Stomach smooth muscle (tissue), 2 donors: ENCODE results near the gene L3MBTL4.

Source experiments
- H3K27ac ChIP-seq: one replicate; pipeline ENCODE4 v1.7.0; 2013; ENCODE audit warnings: mild to moderate bottlenecking, low read length, inconsistent platforms
- H3K27me3 ChIP-seq, 2 donors: one replicate each; pipeline ENCODE4 v1.7.0; 2013; ENCODE audit warnings: low read length in 2 of 2; ENCODE audit not compliant: insufficient read depth in 2 of 2, control insufficient read depth in 1 of 2
- H3K36me3 ChIP-seq, 2 donors: one replicate each; pipeline ENCODE4 v1.7.0; 2013; ENCODE audit warnings: low read length in 2 of 2; ENCODE audit not compliant: control insufficient read depth in 2 of 2, insufficient read depth in 2 of 2
- H3K4me1 ChIP-seq: one replicate; pipeline ENCODE4 v1.7.0; 2013; ENCODE audit warnings: low read length; ENCODE audit not compliant: control insufficient read depth, insufficient read depth
- H3K4me3 ChIP-seq, 2 donors: one replicate each; pipeline ENCODE4 v1.7.0; 2013; ENCODE audit warnings: low read length in 2 of 2
- H3K9ac ChIP-seq, 2 donors: one replicate each; pipeline ENCODE4 v1.7.0; 2013; ENCODE audit warnings: low read length in 2 of 2, mild to moderate bottlenecking in 1 of 2
- H3K9me3 ChIP-seq, 2 donors: one replicate each; pipeline ENCODE4 v1.7.0; 2013; ENCODE audit warnings: low read length in 2 of 2; ENCODE audit not compliant: control insufficient read depth in 2 of 2
- donor health status: healthy.
- donor health status: Pancreatic carcinoma.

L3MBTL4 gene

DNA sequence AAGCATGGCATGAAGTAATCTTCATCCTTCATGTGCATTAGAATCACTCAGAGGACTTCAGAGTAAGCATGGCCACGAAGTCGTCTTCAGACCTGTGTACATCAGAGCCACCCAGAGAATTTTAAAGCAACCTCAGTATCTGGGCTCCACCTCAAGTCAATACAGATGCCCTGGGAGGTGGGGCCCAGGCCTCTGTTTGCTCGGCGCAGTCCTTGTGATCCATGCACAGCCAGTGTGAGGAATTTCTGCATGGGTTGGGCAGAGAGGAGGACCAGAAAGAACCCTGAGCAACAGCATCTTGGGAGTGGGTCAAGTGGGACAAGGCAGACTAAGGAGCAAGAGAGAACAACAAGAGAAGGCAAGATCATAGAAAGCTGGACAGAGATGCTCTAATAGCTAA lies 299.0 kb downstream of the L3MBTL4 start:
- Histone ChIP-seq H3K36me3 (no peaks in the 10 kb centered on the region), H3K27me3 (no peaks in the 10 kb centered on the region), H3K4me3 (no peak overlapping the region), H3K9ac (no peak overlapping the region), H3K4me1 (no peaks in the 10 kb centered on the region), H3K27ac (no peak overlapping the region), H3K9me3 (no peaks in the 10 kb centered on the region)

DNA sequence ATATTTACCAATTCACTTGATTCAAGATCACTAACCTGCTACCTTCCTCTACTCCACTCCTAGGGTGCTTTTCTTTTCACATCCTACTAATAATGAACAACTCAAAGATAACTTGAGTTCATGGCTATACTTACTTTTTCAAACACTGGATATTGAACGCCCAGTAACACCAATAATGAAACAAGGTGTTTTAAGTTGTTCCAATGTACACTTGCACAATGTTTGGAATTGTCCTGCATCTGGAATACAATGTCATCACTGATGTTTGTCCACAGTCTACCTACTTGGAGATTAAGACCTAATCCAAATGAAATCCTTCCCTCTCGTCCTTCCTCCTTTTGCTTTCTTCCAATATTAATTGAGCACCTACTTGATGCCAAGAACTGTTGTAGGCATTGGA lies 301.1 kb downstream of the L3MBTL4 start:
- no peaks in the 10 kb centered on the region for H3K36me3 ChIP-seq
- H3K9me3 ChIP-seq: no peaks in the 10 kb centered on the region
- no peak overlapping the region for H3K27ac ChIP-seq
- H3K9ac ChIP-seq: no peak overlapping the region
- H3K27me3 ChIP-seq: no peaks in the 10 kb centered on the region
- no peak overlapping the region for H3K4me3 ChIP-seq
- H3K4me1 ChIP-seq: no peaks in the 10 kb centered on the region

DNA sequence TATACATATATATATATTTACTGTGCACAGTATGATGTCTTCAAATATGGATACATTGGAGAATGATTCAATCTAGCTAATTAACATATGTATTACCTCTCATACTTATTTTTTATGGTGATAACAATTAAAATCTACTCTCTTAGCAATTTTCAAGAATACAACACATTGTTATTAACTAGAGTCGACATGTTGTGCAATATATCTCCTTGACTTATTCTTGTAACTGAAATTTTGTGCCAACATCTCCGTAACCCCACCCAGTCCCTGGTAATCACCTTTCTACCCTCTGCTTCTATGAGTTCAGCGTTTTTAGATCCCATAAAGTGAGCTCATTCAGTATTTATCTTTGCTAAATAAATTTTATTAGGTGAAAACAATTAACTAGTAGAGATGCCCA lies 303.0 kb downstream of the L3MBTL4 start:
- H3K4me1 ChIP-seq: peaks cover 1% of the 10 kb centered on the region
- no peak overlapping the region for H3K4me3 ChIP-seq
- no peak overlapping the region for H3K9ac ChIP-seq
- H3K27me3 ChIP-seq: no peaks in the 10 kb centered on the region
- no peaks in the 10 kb centered on the region for H3K36me3 ChIP-seq
- H3K9me3 ChIP-seq: no peaks in the 10 kb centered on the region
- no peak overlapping the region for H3K27ac ChIP-seq

GRCh38 chr18:6109743-6110142 lies 305.0 kb downstream of the L3MBTL4 start:
- Histone ChIP-seq H3K27me3 (no peaks in the 10 kb centered on the region), H3K27ac (no peak overlapping the region), H3K9me3 (no peaks in the 10 kb centered on the region), H3K4me1 (peaks cover 5% of the 10 kb centered on the region), H3K36me3 (no peaks in the 10 kb centered on the region), H3K4me3 (no peak overlapping the region), H3K9ac (no peak overlapping the region)

GRCh38 chr18:6107794-6108193 lies 306.9 kb downstream of the L3MBTL4 start:
- Histone ChIP-seq H3K9ac (no peak overlapping the region), H3K4me1 (peaks cover 5% of the 10 kb centered on the region), H3K4me3 (no peak overlapping the region), H3K27me3 (no peaks in the 10 kb centered on the region), H3K9me3 (no peaks in the 10 kb centered on the region), H3K36me3 (no peaks in the 10 kb centered on the region), H3K27ac (no peak overlapping the region)

- Histone ChIP-seq H3K27ac (no peak overlapping the region), H3K27me3 (no peaks in the 10 kb centered on the region), H3K9me3 (no peaks in the 10 kb centered on the region), H3K36me3 (no peaks in the 10 kb centered on the region), H3K9ac (no peak overlapping the region), H3K4me1 (peaks cover 5% of the 10 kb centered on the region), H3K4me3 (no peak overlapping the region)
Observed at GRCh38 chr18:6106091-6106685, 308.5 kb downstream of the L3MBTL4 start.

GRCh38 chr18:6103741-6104140 lies 311.0 kb downstream of the L3MBTL4 start:
- H3K9me3 ChIP-seq: no peaks in the 10 kb centered on the region

DNA sequence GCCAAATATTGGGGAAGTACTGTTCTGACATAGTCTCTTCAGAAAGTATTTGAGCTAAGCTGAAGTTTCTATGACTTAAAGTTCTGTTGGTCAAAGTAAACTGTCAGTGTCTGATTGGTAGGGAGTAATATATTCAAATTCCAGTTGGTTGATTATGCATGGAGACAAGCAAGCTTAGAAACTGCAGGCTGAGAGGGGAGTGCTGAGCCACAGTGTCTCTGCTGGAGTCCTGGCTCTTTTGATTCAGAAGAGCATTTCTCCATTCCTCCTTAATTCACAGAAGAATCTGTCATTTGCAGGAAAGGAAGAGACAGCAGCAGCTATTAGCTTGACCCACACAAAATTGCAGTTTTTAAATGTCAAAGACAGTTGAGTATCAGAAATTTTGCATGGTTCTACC lies 318.0 kb downstream of the L3MBTL4 start:
- H3K9me3 ChIP-seq: no peaks in the 10 kb centered on the region
- H3K4me3 ChIP-seq: no peak overlapping the region
- H3K27me3 ChIP-seq: no peaks in the 10 kb centered on the region
- no peaks in the 10 kb centered on the region for H3K4me1 ChIP-seq
- H3K36me3 ChIP-seq: no peaks in the 10 kb centered on the region
- H3K27ac ChIP-seq: no peak overlapping the region
- H3K9ac ChIP-seq: no peak overlapping the region

More at GRCh38 chr18:6103741-6104140, 311.0 kb downstream of the L3MBTL4 start:
- no peak overlapping the region for H3K27ac ChIP-seq
- H3K27me3 ChIP-seq: no peaks in the 10 kb centered on the region
- no peak overlapping the region for H3K9ac ChIP-seq
- H3K4me1 ChIP-seq: peaks cover 5% of the 10 kb centered on the region
- H3K36me3 ChIP-seq: no peaks in the 10 kb centered on the region
- H3K4me3 ChIP-seq: no peak overlapping the region

- H3K4me1 ChIP-seq: no peaks in the 10 kb centered on the region
- no peaks in the 10 kb centered on the region for H3K36me3 ChIP-seq
- H3K4me3 ChIP-seq: no peak overlapping the region
- H3K27me3 ChIP-seq: no peaks in the 10 kb centered on the region
- H3K27ac ChIP-seq: no peak overlapping the region
- H3K9ac ChIP-seq: no peak overlapping the region
- H3K9me3 ChIP-seq: no peaks in the 10 kb centered on the region
Observed at GRCh38 chr18:6088432-6088831, 326.3 kb downstream of the L3MBTL4 start.

- Histone ChIP-seq H3K4me1 (no peaks in the 10 kb centered on the region), H3K36me3 (no peaks in the 10 kb centered on the region)
Observed at GRCh38 chr18:6086731-6087130, 328.0 kb downstream of the L3MBTL4 start.

DNA sequence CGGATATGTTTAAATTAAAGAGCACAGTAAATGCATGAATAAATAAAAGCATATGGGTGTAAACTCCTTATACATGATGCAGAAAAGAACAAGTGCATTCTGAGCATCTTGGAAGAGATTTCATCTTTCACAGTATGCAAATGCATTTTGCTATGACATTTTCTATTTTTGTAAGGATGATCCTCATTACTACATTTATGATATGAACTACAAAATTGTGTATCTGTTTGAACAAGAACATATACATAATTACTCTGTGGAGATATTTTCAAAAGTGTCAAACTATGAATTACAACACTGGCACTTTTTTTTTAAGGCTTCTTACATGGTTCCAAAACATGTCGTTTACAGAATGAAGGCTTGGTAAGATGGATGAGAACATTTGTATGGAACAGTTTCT lies 335.3 kb downstream of the L3MBTL4 start:
- no peaks in the 10 kb centered on the region for H3K36me3 ChIP-seq
- H3K4me3 ChIP-seq: no peak overlapping the region
- no peaks in the 10 kb centered on the region for H3K4me1 ChIP-seq
- H3K9ac ChIP-seq: no peak overlapping the region
- H3K27me3 ChIP-seq: no peaks in the 10 kb centered on the region
- no peaks in the 10 kb centered on the region for H3K9me3 ChIP-seq
- no peak overlapping the region for H3K27ac ChIP-seq

More at GRCh38 chr18:6086731-6087130, 328.0 kb downstream of the L3MBTL4 start:
- no peak overlapping the region for H3K4me3 ChIP-seq
- H3K9ac ChIP-seq: no peak overlapping the region
- no peak overlapping the region for H3K27ac ChIP-seq
- no peaks in the 10 kb centered on the region for H3K27me3 ChIP-seq
- no peaks in the 10 kb centered on the region for H3K9me3 ChIP-seq
